HG02981 (cell line): ENCODE results near the gene APH1B.
"Not testable (repeated sequence)": the region's sequence is repeated elsewhere in the genome, so short reads cannot be mapped to it uniquely, and the experiment has no call there.

Source experiments
- ATAC-seq: cut with Tn5 transposase; IDR thresholded peaks from one replicate; pipeline ENCODE4 v1.9.1; 2021; ENCODE audit warnings: mild to moderate bottlenecking, moderate library complexity; ENCODE audit not compliant: unreplicated experiment

Gene APH1B

GRCh38 chr15:63294359-63294758 lies 17.0 kb downstream of the APH1B start:
- no peak for ATAC-seq

DNA sequence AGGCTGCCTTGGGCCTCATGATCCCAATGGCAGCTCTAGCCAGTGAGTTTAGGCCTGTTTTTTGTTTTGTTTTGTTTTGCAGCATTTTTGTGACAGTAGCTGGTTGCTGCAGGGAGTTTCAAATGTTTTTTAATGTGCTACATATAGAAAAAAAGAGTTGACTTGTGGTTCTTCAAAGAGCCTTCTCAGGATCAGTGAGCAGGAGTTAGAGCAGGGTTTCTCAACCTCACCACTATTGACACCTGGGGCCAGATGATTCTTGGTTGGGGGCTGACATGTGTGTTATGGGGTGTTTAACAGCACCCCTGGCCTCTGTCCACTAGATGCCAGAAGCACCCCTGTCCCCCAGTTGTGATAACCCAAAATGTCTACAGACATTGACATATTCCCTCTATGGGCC lies 17.9 kb downstream of the APH1B start:
- no peak for ATAC-seq

GRCh38 chr15:63296195-63296594 lies 18.8 kb downstream of the APH1B start:
- no peak for ATAC-seq

- ATAC-seq: no peak
Measured at GRCh38 chr15:63299943-63300575, 22.7 kb downstream of the APH1B start.

DNA sequence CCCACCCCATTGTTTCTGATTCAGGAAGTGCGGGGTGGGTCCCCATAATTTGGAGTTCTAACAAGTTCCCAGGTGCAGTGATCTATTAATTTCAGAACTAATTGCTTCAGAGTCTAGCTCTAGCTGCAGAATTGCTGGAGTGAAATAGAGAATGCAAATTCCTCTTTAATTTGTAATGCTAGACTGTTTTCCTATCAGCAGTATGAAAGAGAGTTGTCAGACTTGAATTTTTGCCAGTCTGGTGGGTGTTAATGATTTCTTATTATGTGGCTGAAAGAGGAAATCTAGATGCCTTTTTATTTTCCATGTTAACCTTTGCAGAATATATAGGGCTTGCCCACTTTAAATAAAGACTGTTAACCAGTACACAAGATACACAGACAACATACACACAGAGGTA lies 23.7 kb downstream of the APH1B start:
- ATAC-seq: no peak

DNA sequence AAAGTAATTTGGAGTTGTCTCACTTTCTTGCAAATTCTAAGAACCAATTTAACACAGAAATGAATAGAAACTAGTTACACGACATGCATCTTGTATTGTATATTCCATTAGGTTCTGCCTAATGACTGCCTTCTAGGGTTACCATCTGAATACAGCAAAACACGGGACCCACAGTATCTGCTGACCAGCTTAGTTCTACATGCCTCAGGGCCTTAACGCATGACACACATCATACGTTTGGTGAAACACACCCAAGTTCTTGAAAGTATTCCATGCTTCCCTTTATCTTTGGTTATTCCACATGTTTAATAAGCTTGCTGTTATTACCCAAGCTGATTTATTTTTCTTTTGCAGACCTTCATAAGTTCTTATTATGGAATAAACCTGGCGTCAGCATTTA lies 27.9 kb downstream of the APH1B start:
- ATAC-seq: no peak

DNA sequence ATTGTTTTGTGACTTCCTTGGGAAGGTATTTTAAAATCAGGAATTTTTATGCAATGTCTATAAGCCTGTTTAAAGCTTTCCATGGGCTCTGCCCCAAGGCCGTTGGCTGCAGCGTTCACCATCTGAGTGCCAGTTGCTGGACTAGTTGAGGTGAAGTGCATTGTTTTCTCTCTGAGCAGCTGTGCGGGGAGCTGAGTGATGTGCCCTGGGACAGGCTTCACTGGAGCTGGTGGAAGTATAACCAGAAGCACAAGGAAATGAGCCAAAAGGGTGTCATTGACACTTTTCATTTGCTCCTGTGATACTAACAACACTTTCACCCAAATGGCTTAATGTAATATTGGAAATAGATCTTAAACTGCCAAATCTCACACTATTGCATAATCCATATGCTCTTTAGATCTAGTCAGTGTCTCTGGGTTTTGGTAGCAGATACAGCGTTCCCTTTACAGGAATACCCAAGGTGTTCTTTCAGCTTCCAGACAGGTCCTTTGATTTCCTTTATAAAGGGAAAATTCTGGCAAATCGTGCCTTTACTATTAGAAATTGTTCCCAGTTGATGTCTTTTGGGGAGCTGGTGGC lies 29.2 kb downstream of the APH1B start:
- no peak for ATAC-seq

- ATAC-seq: no peak
Measured at GRCh38 chr15:63308491-63308890, 31.1 kb downstream of the APH1B start.

- ATAC-seq: no peak
Measured at GRCh38 chr15:63308947-63309346, 31.5 kb downstream of the APH1B start.

GRCh38 chr15:63310646-63311045 lies 33.2 kb downstream of the APH1B start:
- ATAC-seq: no peak

- no peak for ATAC-seq
Measured at GRCh38 chr15:63312286-63312685, 34.9 kb downstream of the APH1B start.

DNA sequence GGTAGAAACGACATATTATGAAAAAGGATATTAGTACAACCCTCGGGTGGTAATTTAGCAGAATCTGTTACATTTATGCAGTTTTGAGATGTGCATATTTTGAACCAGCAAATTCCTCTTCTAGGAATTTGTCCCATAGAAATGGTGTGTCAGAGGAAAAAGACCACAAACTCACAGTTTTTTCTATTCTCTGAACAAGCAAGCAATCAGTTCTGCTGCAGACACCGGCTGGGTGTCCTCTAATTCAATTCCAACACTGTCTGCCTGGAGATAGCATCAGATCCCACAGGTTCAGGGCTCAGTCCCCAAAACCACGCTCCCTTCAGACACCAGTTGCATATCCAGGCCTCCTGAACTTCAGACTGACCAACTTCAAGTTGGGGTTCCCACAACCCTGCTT lies 36.4 kb downstream of the APH1B start:
- ATAC-seq: no peak

GRCh38 chr15:63314409-63314808 lies 37.0 kb downstream of the APH1B start:
- ATAC-seq: no peak

DNA sequence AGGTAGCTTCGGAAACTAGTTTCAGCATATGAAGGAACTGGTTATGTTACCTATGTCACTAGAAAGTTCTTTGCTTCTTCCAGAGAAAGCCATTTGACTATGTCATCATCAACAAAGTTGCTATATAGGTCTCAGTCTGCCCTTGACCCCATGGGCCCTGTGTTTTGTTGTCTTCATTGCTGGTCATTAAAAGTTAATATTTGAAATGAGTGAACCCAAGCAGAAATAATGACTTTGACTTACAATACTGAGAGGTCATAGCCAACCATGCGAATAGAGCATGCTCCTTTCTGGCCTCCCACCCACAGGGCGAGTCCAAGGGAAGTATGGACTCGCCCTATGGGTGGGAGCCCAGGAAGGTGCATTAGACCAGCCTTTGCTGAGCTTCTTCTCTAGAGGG lies 40.9 kb downstream of the APH1B start:
- ATAC-seq: no peak

DNA sequence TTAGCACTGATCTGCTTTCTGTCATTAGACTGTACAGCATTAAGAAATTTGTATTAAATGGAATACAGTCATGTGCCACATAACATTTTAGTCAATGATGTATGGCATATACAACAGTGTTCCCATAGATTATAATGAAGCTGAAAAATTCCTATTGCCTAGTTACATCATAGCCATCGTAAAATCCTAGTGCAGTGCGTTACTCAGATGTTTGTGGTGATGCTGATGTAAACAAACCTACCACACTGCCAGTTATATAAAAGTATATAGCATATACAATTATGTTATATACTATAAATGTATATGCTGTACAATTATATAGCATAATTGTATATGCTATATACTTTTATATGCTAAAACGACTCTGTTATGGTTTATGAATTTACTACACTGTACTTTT lies 41.7 kb downstream of the APH1B start:
- no peak for ATAC-seq

DNA sequence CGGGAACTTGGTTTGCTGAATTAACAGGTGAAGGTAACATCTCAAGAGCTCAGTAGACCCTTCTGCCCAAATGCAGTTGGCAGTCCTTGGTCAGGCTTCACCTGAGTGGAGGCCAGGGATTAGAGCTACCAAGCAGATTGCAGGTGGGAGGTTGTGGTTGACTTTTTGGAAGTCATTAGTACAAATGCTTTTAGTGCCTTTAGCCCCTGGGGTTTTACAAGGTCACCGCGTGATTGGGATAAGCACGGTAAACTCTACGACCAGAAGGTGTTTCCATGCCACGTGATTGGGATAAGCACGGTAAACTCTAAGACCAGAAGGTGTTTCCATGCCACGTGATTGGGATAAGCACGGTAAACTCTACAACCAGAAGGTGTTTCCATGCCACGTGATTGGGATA lies 43.0 kb downstream of the APH1B start:
- ATAC-seq: not testable (repeated sequence)

DNA sequence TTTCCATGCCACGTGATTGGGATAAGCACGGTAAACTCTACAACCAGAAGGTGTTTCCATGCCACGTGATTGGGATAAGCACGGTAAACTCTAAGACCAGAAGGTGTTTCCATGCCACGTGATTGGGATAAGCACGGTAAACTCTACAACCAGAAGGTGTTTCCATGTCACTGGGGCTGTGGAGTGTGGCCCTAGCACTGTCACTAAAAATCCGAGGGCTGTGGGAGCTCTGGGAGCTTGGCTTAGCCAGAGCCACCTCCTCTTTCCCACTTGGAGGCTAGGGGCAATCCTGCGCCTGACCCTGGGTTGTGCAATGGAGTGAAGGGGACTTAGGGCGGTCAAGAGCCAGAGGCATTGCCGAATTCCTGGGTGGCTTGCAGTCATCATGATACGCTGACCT lies 43.6 kb downstream of the APH1B start:
- not testable (repeated sequence) for ATAC-seq

- ATAC-seq: no peak
Measured at GRCh38 chr15:63321462-63321861, 44.1 kb downstream of the APH1B start.

DNA sequence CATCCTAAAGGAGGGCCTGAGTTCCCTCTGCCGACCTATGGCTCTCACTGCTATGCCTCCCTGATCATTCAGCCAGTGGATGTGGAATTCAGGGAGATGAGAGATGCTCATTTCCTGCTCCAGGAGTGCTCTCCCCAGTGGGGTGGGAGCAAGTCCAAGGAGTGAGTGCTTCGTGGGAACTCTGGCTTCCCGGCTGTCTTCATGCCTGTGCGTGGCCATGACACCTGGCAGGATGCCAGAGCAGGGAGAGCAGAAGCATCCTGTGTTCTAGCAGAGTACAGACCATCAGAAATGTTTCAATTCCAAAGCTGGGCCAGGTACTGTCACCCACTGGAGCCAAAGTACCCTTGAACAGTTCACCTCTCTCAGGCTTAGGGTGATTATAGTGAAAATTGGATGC lies 45.1 kb downstream of the APH1B start:
- no peak for ATAC-seq

GRCh38 chr15:63323798-63324563 lies 46.6 kb downstream of the APH1B start:
- no peak for ATAC-seq

DNA sequence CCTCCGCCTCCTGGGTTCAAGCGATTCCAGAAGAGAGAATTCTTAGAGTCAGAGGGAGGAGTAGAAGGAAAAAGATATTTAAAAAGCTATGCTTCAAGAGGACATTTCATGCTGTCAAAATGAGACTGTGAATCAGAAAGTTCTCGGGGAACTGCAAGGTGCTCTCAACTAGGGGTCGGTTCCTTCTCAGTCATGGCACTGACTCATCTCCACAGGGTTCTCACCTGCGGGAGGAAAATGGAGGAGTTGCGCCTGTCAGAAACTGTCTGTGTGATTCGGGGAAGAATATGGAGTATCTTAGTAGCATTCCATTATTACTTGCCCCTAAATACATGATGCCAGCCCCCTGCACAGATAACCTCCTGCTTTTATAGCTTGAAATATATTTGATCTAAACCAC lies 47.4 kb downstream of the APH1B start:
- ATAC-seq: no peak

- ATAC-seq: no peak
Measured at GRCh38 chr15:63327648-63328421, 50.4 kb downstream of the APH1B start.
